ENCODE results near the gene GFRAL. TPM values are rescaled to one million over a fixed set of nuclear protein-coding genes. Genes with fewer than 3 reads are reported as not detected.

Gene GFRAL
- total RNA-seq, 1 experiment from 2014 or later: not detected

DNA sequence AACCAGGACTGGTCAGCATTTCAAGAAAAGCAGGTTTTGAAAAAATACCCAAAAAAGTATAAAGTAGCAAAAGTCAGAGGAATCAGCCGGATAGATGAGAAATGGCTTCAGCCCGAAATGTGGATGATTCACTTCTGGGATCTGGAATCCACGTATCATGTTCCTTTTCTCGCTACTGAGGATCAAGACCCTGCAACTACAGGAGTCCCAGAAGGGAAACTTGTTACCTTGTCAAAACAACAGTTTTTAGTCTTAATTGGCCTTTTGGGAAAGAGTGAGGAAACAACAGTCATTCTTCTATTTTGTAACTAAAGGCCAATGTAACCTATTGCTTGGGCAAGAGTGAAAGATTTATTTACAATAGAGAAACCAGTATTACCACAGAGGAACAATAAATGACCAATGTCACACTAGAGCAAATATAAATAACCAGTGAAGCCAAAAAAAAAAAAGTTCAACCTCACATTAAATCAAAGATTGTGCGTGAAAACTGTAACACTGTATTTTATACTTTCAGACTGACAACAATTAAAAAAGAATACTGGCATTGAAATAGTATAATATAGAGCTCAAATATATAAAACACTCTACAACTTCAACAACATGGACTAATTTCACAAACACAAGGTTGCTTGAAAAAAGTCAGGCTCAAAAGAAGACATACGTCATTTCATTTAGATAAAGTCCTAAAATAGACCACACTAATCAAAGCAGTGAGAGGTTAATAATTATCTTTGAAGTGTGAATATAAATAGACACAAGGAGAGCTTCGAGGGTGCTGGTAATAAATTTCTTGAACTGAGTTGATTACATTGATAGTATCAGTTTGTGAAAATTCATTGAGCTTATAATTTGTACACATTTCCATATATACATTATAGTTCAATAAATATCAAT lies 116.2 kb downstream of the GFRAL start:
- Histone ChIP-seq H3K23ac (ENCODE audit: insufficient read length, low read depth, low read length) (no peak overlapping the region), H3K9me3 (ENCODE audit: control insufficient read depth, low read depth, low read length) (no peaks in the 10 kb centered on the region), H2BK12ac (ENCODE audit: insufficient read length, low read depth, low read length) (no peak overlapping the region), H3K4me2 (ENCODE audit: insufficient read depth, insufficient read length, low read length) (no peak overlapping the region), H3T11ph (ENCODE audit: low read length) (no peak overlapping the region), H4K20me1 (ENCODE audit: control insufficient read depth, insufficient read depth, insufficient read length) (no peaks in the 10 kb centered on the region), H3K14ac (ENCODE audit: insufficient read depth, low read length) (no peak overlapping the region), H3K23me2 (ENCODE audit: insufficient read length, low read depth, low read length, poor library complexity, severe bottlenecking) (no peaks in the 10 kb centered on the region), H3K27ac (ENCODE audit: insufficient read length, low read depth, low read length) (no peak overlapping the region), H3K4me1 (ENCODE audit: insufficient read depth, low read length) (no peaks in the 10 kb centered on the region), H2BK15ac (ENCODE audit: low read depth, low read length) (no peak overlapping the region), H2AK5ac (ENCODE audit: insufficient read length, low read length) (no peak overlapping the region), H2BK20ac (ENCODE audit: low read depth, low read length, poor library complexity, severe bottlenecking) (no peak overlapping the region), H4K5ac (ENCODE audit: insufficient read length, low read depth, low read length) (no peak overlapping the region), H2AFZ (ENCODE audit: low read length) (no peak overlapping the region), H3K79me2 (ENCODE audit: insufficient read depth, low read length) (no peaks in the 10 kb centered on the region), H2BK5ac (ENCODE audit: insufficient read length, low read length) (no peak overlapping the region), H3K4ac (ENCODE audit: low read depth, low read length) (no peak overlapping the region), H3K9ac (ENCODE audit: extremely low read depth, insufficient read length, low read length) (no peak overlapping the region), H3K56ac (ENCODE audit: insufficient read length, low read depth, low read length) (no peak overlapping the region), H4K91ac (ENCODE audit: insufficient read length, low read depth, low read length) (no peak overlapping the region), H3K79me1 (ENCODE audit: insufficient read depth, low read depth, low read length, poor library complexity, severe bottlenecking) (no peaks in the 10 kb centered on the region), H2BK120ac (ENCODE audit: low read depth, low read length, poor library complexity, severe bottlenecking) (no peak overlapping the region), H3K27me3 (ENCODE audit: insufficient read depth, low read length) (no peaks in the 10 kb centered on the region), H3K18ac (ENCODE audit: insufficient read length, low read depth, low read length) (no peak overlapping the region), H4K8ac (replicated peaks; ENCODE audit: insufficient read length, low read depth, low read length) (no peak overlapping the region)
- TF ChIP-seq, protein P1, sequence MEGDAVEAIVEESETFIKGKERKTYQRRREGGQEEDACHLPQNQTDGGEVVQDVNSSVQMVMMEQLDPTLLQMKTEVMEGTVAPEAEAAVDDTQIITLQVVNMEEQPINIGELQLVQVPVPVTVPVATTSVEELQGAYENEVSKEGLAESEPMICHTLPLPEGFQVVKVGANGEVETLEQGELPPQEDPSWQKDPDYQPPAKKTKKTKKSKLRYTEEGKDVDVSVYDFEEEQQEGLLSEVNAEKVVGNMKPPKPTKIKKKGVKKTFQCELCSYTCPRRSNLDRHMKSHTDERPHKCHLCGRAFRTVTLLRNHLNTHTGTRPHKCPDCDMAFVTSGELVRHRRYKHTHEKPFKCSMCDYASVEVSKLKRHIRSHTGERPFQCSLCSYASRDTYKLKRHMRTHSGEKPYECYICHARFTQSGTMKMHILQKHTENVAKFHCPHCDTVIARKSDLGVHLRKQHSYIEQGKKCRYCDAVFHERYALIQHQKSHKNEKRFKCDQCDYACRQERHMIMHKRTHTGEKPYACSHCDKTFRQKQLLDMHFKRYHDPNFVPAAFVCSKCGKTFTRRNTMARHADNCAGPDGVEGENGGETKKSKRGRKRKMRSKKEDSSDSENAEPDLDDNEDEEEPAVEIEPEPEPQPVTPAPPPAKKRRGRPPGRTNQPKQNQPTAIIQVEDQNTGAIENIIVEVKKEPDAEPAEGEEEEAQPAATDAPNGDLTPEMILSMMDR (conservative IDR thresholded peaks at IDR 0.05): no peak
- Mint-ChIP-seq H3K4me1 (no peaks in the 10 kb centered on the region), H3K4me3 (no peak overlapping the region), H3K9me3 (no peaks in the 10 kb centered on the region), H3K27me3 (ENCODE audit: low read depth) (no peaks in the 10 kb centered on the region), H3K27ac (no peak overlapping the region; a peak in 1 of 7 replicates), H3K36me3 (ENCODE audit: insufficient read depth in 1 of 3, low read depth in 3 of 3) (no peaks in the 10 kb centered on the region)
- no CpG with 5 or more reads among the region's 7 CpGs for WGBS (ENCODE audit: extremely low coverage, insufficient read length, low lambda C conversion rate)
- no peak for DNase-seq

All from H9 (cell line).